B cell (primary cell): ENCODE results near the gene EHD4. TPM values are rescaled to one million over a fixed set of nuclear protein-coding genes. Genes with fewer than 3 reads are reported as not detected.

Experiments
- ATAC-seq: fragments of 200-7000 bp; cut with Tn5 transposase; one replicate; pipeline ENCODE4 v1.10.0; 2021; ENCODE audit warnings: low read depth, mild to moderate bottlenecking, moderate number of reproducible peaks, moderate library complexity
- CTCF ChIA-PET: fragments of 350-600 bp; sonication (Branson Sonifier 250); formaldehyde crosslinking; loops from one replicate; lab custom pipeline; 2021; ENCODE audit warnings: antibody characterized with exemption, inconsistent platforms; lab: Charles Lee
- POLR2A ChIA-PET: fragments of 350-600 bp; sonication (Branson Sonifier 250); formaldehyde crosslinking; loops from one replicate; lab custom pipeline; 2021; ENCODE audit warnings: antibody characterized with exemption; lab: Charles Lee
- DNase-seq: peaks from one replicate; pipeline ENCODE4 v3.0.0; 2013
- H2AFZ ChIP-seq: 2 replicates; pipeline ENCODE4 v1.6.1; 2012; ENCODE audit warnings: mild to moderate bottlenecking, low read depth, low read length; ENCODE audit not compliant: insufficient read depth, poor library complexity, severe bottlenecking
- H3K27ac ChIP-seq, 2 donors: 1 replicate in 1 of 2; 2 replicates in 1 of 2; pipeline ENCODE4 v1.5.1; 2012 to 2013; ENCODE audit warnings: low read length in 2 of 2, mild to moderate bottlenecking in 2 of 2, moderate library complexity in 1 of 2
- H3K27me3 ChIP-seq, 4 experiments: fragments of 200-600 bp in 1 of 4; sonication (generic) in 1 of 4; replicated peaks in 1 of 4; 1 replicate in 2 of 4; 2 replicates in 2 of 4; pipeline versions ENCODE4 v1.6.1 to v1.7.0; 2013 to 2016; ENCODE audit warnings: low read length in 3 of 4, mild to moderate bottlenecking in 2 of 4, mixed read lengths in 1 of 4, moderate library complexity in 1 of 4; ENCODE audit not compliant: insufficient read depth in 4 of 4, control insufficient read depth in 3 of 4; ENCODE audit errors: control extremely low read depth in 1 of 4
- H3K36me3 ChIP-seq, 2 experiments: replicated peaks in 1 of 2; 1 replicate in 1 of 2; 2 replicates in 1 of 2; pipeline versions ENCODE4 v1.6.1 to v1.7.1; 2013; ENCODE audit warnings: low read length in 1 of 2; ENCODE audit not compliant: insufficient read depth in 2 of 2, control insufficient read depth in 1 of 2; ENCODE audit errors: control extremely low read depth in 1 of 2, extremely low read depth in 1 of 2
- H3K4me1 ChIP-seq, 2 donors: fragments of 200-600 bp in 1 of 2; sonication (generic) in 1 of 2; 1 replicate in 1 of 2; 2 replicates in 1 of 2; pipeline versions ENCODE4 v1.5.1 to v1.6.1; 2013 to 2017; ENCODE audit warnings: low read length in 2 of 2; ENCODE audit not compliant: control insufficient read depth in 2 of 2, insufficient read depth in 2 of 2
- H3K4me2 ChIP-seq: replicated peaks from 2 replicates; pipeline ENCODE3; 2012; ENCODE audit warnings: mild to moderate bottlenecking, low read depth, low read length; ENCODE audit not compliant: poor library complexity, severe bottlenecking
- H3K4me3 ChIP-seq, 5 experiments: fragments of 200-600 bp in 1 of 5; sonication (generic) in 1 of 5; 1 replicate in 3 of 5; 2 replicates in 2 of 5; pipeline versions ENCODE4 v1.5.1 to v1.7.0; 2011 to 2016; ENCODE audit warnings: low read length in 4 of 5, mild to moderate bottlenecking in 4 of 5, low read depth in 2 of 5, control low read depth in 1 of 5, moderate library complexity in 1 of 5; ENCODE audit not compliant: insufficient read depth in 1 of 5; ENCODE audit errors: control extremely low read depth in 1 of 5, extremely low read depth in 1 of 5
- H3K79me2 ChIP-seq: fragments of 200-600 bp; sonication (generic); one replicate; pipeline ENCODE4 v1.6.0; 2016; ENCODE audit warnings: low read length; ENCODE audit not compliant: control insufficient read depth, insufficient read depth
- H3K9ac ChIP-seq: fragments of 200-600 bp; sonication (generic); 2 replicates; pipeline ENCODE4 v1.6.1; 2017; ENCODE audit warnings: mild to moderate bottlenecking, low read length, moderate library complexity
- H3K9me3 ChIP-seq, 3 donors: one replicate each; pipeline versions ENCODE4 v1.6.1 to v1.7.1; 2013; ENCODE audit warnings: low read length in 2 of 3; ENCODE audit not compliant: control insufficient read depth in 2 of 3, insufficient read depth in 1 of 3; ENCODE audit errors: control extremely low read depth in 1 of 3
- H4K20me1 ChIP-seq: 2 replicates; pipeline ENCODE4 v1.6.0; 2012; ENCODE audit warnings: mild to moderate bottlenecking, low read length; ENCODE audit not compliant: insufficient read depth, control insufficient read depth, poor library complexity, severe bottlenecking
- H3K27ac Mint-ChIP-seq: one replicate; pipeline ENCODE4 v1.8.0; 2021; ENCODE audit warnings: mixed read lengths
- H3K27me3 Mint-ChIP-seq: one replicate; pipeline ENCODE4 v1.8.0; 2021; ENCODE audit warnings: mixed read lengths
- H3K4me1 Mint-ChIP-seq: one replicate; pipeline ENCODE4 v1.8.0; 2021; ENCODE audit warnings: mixed read lengths
- H3K4me3 Mint-ChIP-seq: one replicate; pipeline ENCODE4 v1.8.0; 2021; ENCODE audit warnings: mixed read lengths
- H3K9me3 Mint-ChIP-seq: one replicate; pipeline ENCODE4 v1.8.0; 2022; ENCODE audit warnings: mixed read lengths; ENCODE audit not compliant: insufficient read depth
- CTCF ChIP-seq: fragments of 200-600 bp; IDR thresholded peaks from one replicate; pipeline ENCODE4 v1.8.0; 2022; ENCODE audit warnings: antibody characterized with exemption, mild to moderate bottlenecking
- EZH2 ChIP-seq: IDR thresholded peaks from 2 replicates; pipeline ENCODE4 v1.6.1; 2012; ENCODE audit warnings: borderline replicate concordance, low read depth, mild to moderate bottlenecking, moderate library complexity, low read length; ENCODE audit not compliant: insufficient read depth, poor library complexity, severe bottlenecking
- WGBS: methylation state at CpG from one replicate; pipeline ENCODE4 v1.1.5; 2013; ENCODE audit warnings: missing lambda C conversion rate; ENCODE audit not compliant: insufficient coverage; 5-methylcytosine and 5-hydroxymethylcytosine counted together
- intact Hi-C: fragments of 100-400 bp; cut with micrococcal nuclease; formaldehyde crosslinking; loops from one replicate; pipeline ENCODE4 v1.10.0; 2022
- polyA plus RNA-seq: library from polyadenylated mRNA; depleted of rRNA; stranded (reverse); fragments of >200 nt; gene quantifications from 2 replicates; pipeline ENCODE4 v1.2.3, GENCODE V29; 2012
- total RNA-seq, 2 donors: library from RNA; stranded (reverse); fragments of 120-200 nt in 1 of 2; gene quantifications; 1 replicate in 1 of 2; 2 replicates in 1 of 2; pipeline versions ENCODE4 v1.2.3 to v1.2.4, GENCODE V29; 2013 to 2022

EHD4 gene
- total and polyA plus RNA-seq, 2 donors (not counting 1 experiment from before 2014, with no cell fraction given): 3.1 to 12.7 TPM

- no peak overlapping the region for H3K4me3 Mint-ChIP-seq
- peaks cover 12% of the 10 kb centered on the region for H3K27me3 Mint-ChIP-seq
- WGBS: 74% methylated on average over 6 of the region's 15 CpGs
- no peak overlapping the region for H3K9ac ChIP-seq
- H2AFZ ChIP-seq: no peak overlapping the region
- no peak overlapping the region for H3K4me2 ChIP-seq
- H3K79me2 ChIP-seq: no peaks in the 10 kb centered on the region
- peaks cover 3 to 6% of the 10 kb centered on the region in 2 donors for H3K4me1 ChIP-seq
- no peak overlapping the region for H3K27ac Mint-ChIP-seq
- DNase-seq (no peak), ATAC-seq (no peak)
- H3K27me3 ChIP-seq: peaks cover 0 to 3% (median 0%) of the 10 kb centered on the region in 4 experiments
- no peak overlapping the region for H3K27ac ChIP-seq
- no peaks in the 10 kb centered on the region for H3K9me3 Mint-ChIP-seq
- intact Hi-C loops: no loop called here
- no peaks in the 10 kb centered on the region for H4K20me1 ChIP-seq
- H3K4me3 ChIP-seq: no peak overlapping the region
- H3K4me1 Mint-ChIP-seq: peaks cover 8% of the 10 kb centered on the region
- ChIA-PET POLR2A (no interaction called here), CTCF (interaction anchor here (1.3 kb wide), 1 partner anchor 10 kb away, joined by 7 read pairs; no protein-coding TSS in a partner anchor)
- TF ChIP-seq EZH2 (no peak), CTCF (no peak)
- H3K9me3 ChIP-seq: no peaks in the 10 kb centered on the region
- no peaks in the 10 kb centered on the region for H3K36me3 ChIP-seq
These were observed 27.2 kb upstream of the EHD4 start for GRCh38 chr15:41999290-42000285.

DNA sequence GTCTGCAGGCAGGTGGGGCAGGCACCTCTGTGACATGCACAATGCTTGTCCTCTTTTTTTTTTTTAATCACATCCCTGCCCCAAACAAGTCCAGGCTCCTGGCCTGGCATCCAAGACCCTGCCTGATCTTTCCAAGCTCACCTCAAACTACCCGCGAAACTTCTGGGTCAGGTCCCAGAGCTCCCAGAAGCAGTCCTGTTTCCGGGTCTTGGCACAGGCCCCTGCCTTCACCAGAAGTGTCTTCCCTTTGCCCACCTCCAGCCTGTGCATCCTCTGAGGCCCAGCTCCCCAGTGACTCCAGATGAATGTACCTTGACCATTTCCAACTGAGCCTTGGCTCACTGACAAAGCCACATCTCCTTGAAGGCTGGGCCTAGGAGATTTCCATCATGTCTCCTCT lies 25.5 kb upstream of the EHD4 start:
- intact Hi-C loops: no loop called here
- Histone ChIP-seq H3K36me3 (no peaks in the 10 kb centered on the region), H2AFZ (no peak overlapping the region), H3K4me1 (peaks cover 3 to 6% of the 10 kb centered on the region in 2 donors), H3K9ac (no peak overlapping the region), H3K4me2 (no peak overlapping the region), H3K4me3 (no peak overlapping the region), H3K9me3 (no peaks in the 10 kb centered on the region), H3K27me3 (no peaks in the 10 kb centered on the region), H3K79me2 (no peaks in the 10 kb centered on the region), H4K20me1 (no peaks in the 10 kb centered on the region), H3K27ac (no peak overlapping the region)
- peaks cover 8% of the 10 kb centered on the region for H3K4me1 Mint-ChIP-seq
- ATAC-seq (no peak), DNase-seq (no peak)
- 83% methylated on average over 3 of the region's 3 CpGs for WGBS
- ChIA-PET CTCF (interaction anchor here (0.9 to 1.6 kb wide), 5 partner anchors 8 to 86 kb away, joined by 3 to 6 read pairs (median 5); no protein-coding TSS in a partner anchor), POLR2A (no interaction called here)
- H3K4me3 Mint-ChIP-seq: no peak overlapping the region
- H3K9me3 Mint-ChIP-seq: no peaks in the 10 kb centered on the region
- peaks cover 12% of the 10 kb centered on the region for H3K27me3 Mint-ChIP-seq
- no peak overlapping the region for H3K27ac Mint-ChIP-seq
- TF ChIP-seq CTCF (no peak), EZH2 (no peak)
